LNCaP clone FGC (cell line): Measurements from ENCODE around the gene NKAIN4.
"Not testable (repeated sequence)": the region's sequence is repeated elsewhere in the genome, so short reads cannot be mapped to it uniquely, and the experiment has no call there.

Experiments
- DNase-seq: peaks from one replicate; pipeline ENCODE4 v3.0.0-alpha.2; 2011; ENCODE audit warnings: low read depth
- H3K4me3 ChIP-seq: 2 replicates; pipeline ENCODE4 v1.5.1; 2011; ENCODE audit warnings: mild to moderate bottlenecking, low read depth, low read length, control low read depth
- TF ChIP-seq, protein P1 (sequence below): IDR thresholded peaks from 2 replicates; pipeline ENCODE4 v1.5.1; 2012; ENCODE audit warnings: mild to moderate bottlenecking; ENCODE audit not compliant: control insufficient read depth, insufficient read depth; ENCODE audit errors: extremely low read depth

The NKAIN4 gene

DNA sequence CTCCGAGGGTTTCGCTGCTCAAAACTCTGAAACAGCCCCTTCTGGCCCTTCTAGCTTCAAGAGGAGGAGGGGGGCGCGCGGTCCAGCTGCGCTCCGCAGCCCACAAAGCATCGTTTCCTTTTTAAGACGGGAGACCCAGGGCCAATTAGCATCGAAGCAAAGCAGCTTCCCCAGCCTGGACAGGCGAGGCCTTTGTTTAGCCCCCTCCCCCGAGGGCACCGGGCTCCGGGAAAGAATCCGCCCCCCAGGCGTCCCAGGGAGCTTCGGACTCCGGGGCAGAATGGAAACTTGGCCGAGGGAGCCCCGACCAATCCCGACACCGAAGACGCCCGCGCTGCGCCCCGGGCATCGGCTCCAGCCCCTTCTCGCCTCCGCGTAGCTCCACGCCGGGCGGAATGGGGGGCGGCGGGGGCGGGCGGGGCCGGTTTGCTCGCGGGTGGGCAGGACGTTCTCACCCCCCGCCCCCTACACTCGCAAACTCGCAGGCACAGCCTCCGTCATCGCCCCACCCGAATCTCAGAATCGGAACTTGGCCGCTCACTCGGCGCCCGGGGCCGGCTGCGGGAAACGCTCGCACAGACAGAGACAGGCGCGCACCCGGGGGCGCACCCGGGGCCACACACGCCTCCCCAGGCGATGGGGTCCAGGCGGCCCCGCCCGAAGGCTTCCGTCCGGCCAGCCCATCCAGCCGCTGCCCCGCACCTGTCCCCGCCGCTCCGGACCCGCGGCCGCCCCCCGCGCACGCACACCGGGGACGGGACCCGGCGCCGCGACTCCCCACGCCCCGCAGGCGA is 628 bp downstream of the NKAIN4 start:
- no peak for DNase-seq
- H3K4me3 ChIP-seq, result no peak overlapping the region
- TF ChIP-seq, protein P1, sequence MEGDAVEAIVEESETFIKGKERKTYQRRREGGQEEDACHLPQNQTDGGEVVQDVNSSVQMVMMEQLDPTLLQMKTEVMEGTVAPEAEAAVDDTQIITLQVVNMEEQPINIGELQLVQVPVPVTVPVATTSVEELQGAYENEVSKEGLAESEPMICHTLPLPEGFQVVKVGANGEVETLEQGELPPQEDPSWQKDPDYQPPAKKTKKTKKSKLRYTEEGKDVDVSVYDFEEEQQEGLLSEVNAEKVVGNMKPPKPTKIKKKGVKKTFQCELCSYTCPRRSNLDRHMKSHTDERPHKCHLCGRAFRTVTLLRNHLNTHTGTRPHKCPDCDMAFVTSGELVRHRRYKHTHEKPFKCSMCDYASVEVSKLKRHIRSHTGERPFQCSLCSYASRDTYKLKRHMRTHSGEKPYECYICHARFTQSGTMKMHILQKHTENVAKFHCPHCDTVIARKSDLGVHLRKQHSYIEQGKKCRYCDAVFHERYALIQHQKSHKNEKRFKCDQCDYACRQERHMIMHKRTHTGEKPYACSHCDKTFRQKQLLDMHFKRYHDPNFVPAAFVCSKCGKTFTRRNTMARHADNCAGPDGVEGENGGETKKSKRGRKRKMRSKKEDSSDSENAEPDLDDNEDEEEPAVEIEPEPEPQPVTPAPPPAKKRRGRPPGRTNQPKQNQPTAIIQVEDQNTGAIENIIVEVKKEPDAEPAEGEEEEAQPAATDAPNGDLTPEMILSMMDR, result no peak

DNA sequence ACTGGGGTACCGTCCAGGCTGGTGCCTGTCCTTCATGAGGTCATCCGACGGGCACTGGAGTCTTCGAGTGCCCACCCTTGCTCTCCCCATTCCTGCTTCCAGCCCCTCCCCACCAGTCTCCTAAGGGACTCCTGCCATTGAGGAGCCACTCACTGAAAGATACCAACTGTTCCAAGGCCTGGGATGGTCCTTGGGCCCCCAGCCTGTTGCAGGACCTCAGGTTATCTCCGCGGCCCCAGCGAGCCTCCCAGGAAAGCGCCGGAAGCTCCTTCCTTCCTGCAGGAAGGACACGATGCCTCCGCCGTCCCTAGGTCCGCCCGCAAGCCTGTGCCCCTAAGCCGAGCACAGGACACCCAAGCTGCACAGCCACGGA is 1.2 kb downstream of the NKAIN4 start:
- no peak for DNase-seq
- TF ChIP-seq, protein P1, result no peak
- H3K4me3 ChIP-seq, result no peak overlapping the region

DNA sequence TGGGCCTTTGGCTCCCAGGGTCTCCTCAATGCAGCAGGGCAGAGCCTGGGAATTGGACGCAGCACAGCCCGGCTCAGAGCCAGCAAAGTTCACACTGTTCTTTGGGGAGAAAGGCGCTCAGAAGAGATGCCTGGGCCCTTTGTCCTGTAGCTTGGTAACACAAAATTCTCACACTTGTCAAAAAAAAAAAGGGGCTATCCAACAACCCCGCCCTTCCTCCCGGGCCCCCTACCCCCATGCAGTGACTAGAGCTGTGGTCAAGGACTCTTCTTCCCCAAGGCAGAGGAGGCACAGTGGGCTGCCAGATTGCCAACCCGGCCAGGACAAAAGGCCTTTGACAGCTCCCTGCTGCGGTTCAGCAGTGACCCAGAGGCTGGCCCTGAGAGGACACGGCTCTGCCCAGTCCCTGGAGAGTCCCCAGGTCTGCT is 2.0 kb downstream of the NKAIN4 start:
- no peak overlapping the region for H3K4me3 ChIP-seq
- DNase-seq, result no peak
- TF ChIP-seq, protein P1, result no peak

DNA sequence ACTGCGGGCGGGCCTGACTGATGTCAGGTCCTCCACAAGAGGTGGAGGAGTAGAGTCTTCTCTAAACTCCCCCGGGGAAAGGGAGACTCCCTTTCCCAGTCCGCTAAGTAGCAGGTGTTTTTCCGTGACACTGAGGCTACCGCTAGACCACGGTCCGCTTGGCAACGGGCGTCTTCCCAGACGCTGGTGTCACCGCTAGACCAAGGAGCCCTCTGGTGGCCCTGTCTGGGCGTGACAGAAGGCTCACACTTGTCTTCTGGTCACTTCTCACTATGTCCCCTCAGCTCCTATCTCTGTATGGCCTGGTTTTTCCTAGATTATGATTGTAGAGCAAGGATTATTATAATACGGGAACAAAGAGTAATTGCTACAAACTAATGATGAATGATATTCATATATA is 2.9 kb downstream of the NKAIN4 start:
- not testable (repeated sequence) for DNase-seq, H3K4me3 ChIP-seq
- TF ChIP-seq, protein P1, result peak; percentile 44

DNA sequence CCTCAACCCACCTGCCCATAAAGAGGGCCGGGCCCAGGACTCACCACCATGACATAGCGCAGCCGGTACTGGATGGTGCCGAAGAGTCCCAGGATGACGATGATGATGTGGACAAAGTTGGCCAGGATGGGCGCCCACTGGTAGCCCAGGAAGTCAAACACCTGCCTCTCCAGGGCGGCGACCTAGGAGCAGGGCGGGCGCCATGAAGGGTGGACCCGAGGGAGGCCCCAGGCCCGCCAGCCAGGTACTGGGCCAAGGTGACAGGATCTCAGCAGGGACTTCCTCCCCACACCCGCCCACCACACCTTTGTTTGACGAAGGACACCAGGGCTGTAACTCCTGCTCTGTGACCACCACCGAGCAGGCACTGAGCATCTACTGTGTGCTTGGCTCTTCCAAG is 4.4 kb downstream of the NKAIN4 start:
- no peak overlapping the region for H3K4me3 ChIP-seq
- TF ChIP-seq, protein P1, result no peak
- no peak for DNase-seq

DNA sequence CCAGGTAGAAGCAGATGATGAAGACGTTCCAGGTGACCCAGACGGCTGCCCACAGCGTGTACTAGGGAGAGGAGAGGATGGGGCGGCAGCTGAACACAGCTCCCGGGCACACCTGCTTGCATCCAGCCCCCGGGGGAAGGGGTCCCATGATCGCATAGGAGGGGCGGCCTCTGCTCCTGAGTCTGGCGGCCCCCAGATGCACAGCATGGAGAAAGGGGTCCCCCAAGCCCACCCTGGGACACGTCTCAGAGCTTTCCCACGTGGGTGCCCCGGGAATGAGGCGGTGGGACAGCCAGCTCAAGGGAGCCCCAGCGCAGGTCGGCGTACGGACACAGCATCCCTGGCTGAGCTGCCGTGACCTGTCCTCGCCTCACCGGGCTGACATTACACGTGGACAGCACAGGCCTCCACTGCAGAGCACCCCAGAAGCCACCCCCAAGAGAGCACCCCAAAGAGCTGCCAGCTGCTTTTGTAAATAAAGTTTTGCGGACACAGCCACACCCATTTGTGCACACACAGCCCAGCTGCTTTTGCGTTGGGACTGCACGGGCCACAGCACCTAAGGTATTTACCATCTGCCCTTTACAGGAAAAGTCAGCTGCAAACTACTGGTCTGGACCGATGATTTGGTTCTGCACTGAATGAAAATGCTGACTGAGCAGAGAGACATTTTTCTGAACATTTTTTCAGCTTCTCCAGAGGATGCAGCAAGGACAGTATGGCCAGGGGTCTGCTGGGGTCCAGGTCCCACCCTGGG is 5.2 kb downstream of the NKAIN4 start:
- DNase-seq, result no peak
- TF ChIP-seq, protein P1, result no peak
- H3K4me3 ChIP-seq, result no peak overlapping the region

DNA sequence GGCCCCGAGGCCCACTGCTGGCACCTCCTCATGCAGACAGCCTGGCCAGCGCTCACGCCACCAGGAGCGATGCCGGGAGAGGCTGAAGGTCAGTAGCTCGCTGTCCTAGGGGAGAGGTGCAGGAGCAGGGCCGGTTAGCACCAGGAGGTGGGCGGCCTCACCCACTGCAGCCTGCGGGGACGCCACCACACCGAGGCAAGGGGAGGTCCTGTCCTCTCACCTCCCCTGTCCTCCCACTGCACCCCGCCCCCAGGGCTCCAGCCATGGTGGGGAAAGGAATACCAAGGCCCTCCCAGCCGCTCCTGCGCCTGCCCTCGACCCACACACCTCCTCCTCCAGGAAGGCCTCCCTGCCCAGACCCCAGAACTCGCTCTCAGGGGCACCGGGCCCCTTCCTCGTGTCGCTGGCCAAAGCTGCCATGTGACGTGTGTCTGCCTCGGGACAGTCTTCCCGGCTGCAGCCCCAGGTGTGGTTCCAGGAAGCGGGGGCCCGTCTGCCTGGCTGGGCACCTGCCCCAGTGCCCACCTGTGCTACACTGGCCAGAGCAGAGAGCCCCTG is 6.5 kb downstream of the NKAIN4 start:
- no peak for DNase-seq
- H3K4me3 ChIP-seq, result no peak overlapping the region
- TF ChIP-seq, protein P1, result no peak
